OCI-LY1 (cell line): ENCODE data around the gene ALOX5.

Experiments
- EZH2 ChIP-seq: fragments of 200-600 bp; sonication (generic), shearing (Covaris generic); IDR thresholded peaks from 2 replicates; pipeline ENCODE4 v1.8.0; 2017; ENCODE audit warnings: borderline replicate concordance, mixed run types, mild to moderate bottlenecking, antibody characterized with exemption, low read length, moderate library complexity, mixed read lengths
- TF ChIP-seq, protein P1 (sequence below): fragments of 200-600 bp; sonication (generic), shearing (Covaris generic); IDR thresholded peaks from 2 replicates; pipeline ENCODE4 v1.5.1; 2017; ENCODE audit warnings: mild to moderate bottlenecking, antibody characterized with exemption, low read length, moderate library complexity, mixed read lengths

DNA sequence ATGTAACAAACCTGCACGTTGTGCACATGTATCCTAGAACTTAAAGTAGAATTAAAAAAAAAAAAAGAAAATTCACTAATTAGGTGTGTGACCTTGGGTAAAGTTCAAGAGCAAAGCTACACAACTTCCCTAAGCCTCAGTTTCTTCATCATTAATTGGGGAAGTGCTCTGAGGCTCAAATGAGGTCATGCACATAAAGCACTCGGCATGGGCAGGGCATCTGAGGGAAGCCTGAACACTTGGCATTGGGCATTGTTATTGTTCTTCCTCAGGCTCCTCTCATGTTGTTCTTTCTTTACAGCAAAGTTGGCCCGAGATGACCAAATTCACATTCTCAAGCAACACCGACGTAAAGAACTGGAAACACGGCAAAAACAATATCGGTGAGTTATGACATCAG is 21.5 kb downstream of the ALOX5 start:
- TF ChIP-seq, protein P1, sequence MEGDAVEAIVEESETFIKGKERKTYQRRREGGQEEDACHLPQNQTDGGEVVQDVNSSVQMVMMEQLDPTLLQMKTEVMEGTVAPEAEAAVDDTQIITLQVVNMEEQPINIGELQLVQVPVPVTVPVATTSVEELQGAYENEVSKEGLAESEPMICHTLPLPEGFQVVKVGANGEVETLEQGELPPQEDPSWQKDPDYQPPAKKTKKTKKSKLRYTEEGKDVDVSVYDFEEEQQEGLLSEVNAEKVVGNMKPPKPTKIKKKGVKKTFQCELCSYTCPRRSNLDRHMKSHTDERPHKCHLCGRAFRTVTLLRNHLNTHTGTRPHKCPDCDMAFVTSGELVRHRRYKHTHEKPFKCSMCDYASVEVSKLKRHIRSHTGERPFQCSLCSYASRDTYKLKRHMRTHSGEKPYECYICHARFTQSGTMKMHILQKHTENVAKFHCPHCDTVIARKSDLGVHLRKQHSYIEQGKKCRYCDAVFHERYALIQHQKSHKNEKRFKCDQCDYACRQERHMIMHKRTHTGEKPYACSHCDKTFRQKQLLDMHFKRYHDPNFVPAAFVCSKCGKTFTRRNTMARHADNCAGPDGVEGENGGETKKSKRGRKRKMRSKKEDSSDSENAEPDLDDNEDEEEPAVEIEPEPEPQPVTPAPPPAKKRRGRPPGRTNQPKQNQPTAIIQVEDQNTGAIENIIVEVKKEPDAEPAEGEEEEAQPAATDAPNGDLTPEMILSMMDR, result no peak
- no peak for TF ChIP-seq EZH2
